Measurements from ENCODE around the gene SRC.

- TF ChIP-seq EZH2 (IDR thresholded peaks at IDR 0.05; ENCODE audit: low read depth, low read length, severe bottlenecking) (no peak), NRF1 (IDR thresholded peaks at IDR 0.05; ENCODE audit: low read depth, low read length) (no peak), CTCF (IDR thresholded peaks at IDR 0.05; ENCODE audit: control extremely low read depth in 1 of 3, insufficient read depth in 1 of 3, low read depth in 1 of 3, low read length in 3 of 3) (no peak)
Measured at GRCh38 chr20:37385176-37385575, 39.2 kb downstream of the SRC start.

Measured in H1 (cell line).